Placental pericyte (primary cell): ENCODE data around the gene GSTA4. TPM values are rescaled to one million over a fixed set of nuclear protein-coding genes. Genes with fewer than 3 reads are reported as not detected.

Experiments
- total RNA-seq: library from RNA; depleted of rRNA; stranded (reverse); fragments of >200 nt; gene quantifications from 2 replicates; pipeline ENCODE4 v1.2.3, GENCODE V29; 2012

The GSTA4 gene
- total RNA-seq = 9.9 and 14.7 TPM in 2 replicates

GRCh38 chr6:52995089-52995912, at the start of gene GSTA4:
TSS of gene GSTA4 (minus strand) at chr6:52995284. CDS start at chr6:52994243, 1,041 bp downstream.

Other genes starting within 250 kb of the GSTA4 start
- not detected in 2 replicates for gene GSTA2, start 231.8 kb downstream of the GSTA4 start, total RNA-seq
- not detected in 2 replicates for gene GSTA1, start 191.5 kb downstream of the GSTA4 start, total RNA-seq
- not detected in 2 replicates for gene GSTA5, start 154.5 kb downstream of the GSTA4 start, total RNA-seq
- gene GSTA3, start 85.6 kb downstream of the GSTA4 start, total RNA-seq = not detected in 2 replicates
- gene CILK1, start 66.5 kb upstream of the GSTA4 start, total RNA-seq = 6.3 and 13.2 TPM in 2 replicates
- 32.1 and 42.0 TPM in 2 replicates for gene FBXO9, start 70.1 kb upstream of the GSTA4 start, total RNA-seq
- gene GCM1, start 153.6 kb upstream of the GSTA4 start, total RNA-seq = not detected in 2 replicates